Femur (tissue), 1 donor: ENCODE data around the gene ZNF823.
A peak's percentile ranks its signal among the peaks of the same experiment; 100 is the strongest.
"Not testable (repeated sequence)": the region's sequence is repeated elsewhere in the genome, so short reads cannot be mapped to it uniquely, and the experiment has no call there.

ENCODE experiments used
- DNase-seq: peaks from one replicate; pipeline ENCODE4 v3.0.0-alpha.2; 2017

The ZNF823 gene

GRCh38 chr19:11676661-11677600 is 61.8 kb downstream of the ZNF823 start:
- DNase-seq: not testable (repeated sequence)

- DNase-seq: no peak
Measured at GRCh38 chr19:11675569-11675968, 63.2 kb downstream of the ZNF823 start.

- DNase-seq: no peak
Measured at GRCh38 chr19:11674067-11674492, 64.7 kb downstream of the ZNF823 start.

- peak; percentile 68 for DNase-seq
Measured at GRCh38 chr19:11673608-11674041, 65.1 kb downstream of the ZNF823 start.
